Measurements from ENCODE around the gene GPLD1.
"Not testable (repeated sequence)": the region's sequence is repeated elsewhere in the genome, so short reads cannot be mapped to it uniquely, and the experiment has no call there.

The GPLD1 gene

GRCh38 chr6:24405262-24405661 lies 84.1 kb downstream of the GPLD1 start:
- no peak for TF ChIP-seq POLR2A (IDR thresholded peaks at IDR 0.05; ENCODE audit: low read length)
- TF ChIP-seq GATA1 (IDR thresholded peaks at IDR 0.05; ENCODE audit: low read depth, low read length): no peak
- DNase-seq: no peak

DNA sequence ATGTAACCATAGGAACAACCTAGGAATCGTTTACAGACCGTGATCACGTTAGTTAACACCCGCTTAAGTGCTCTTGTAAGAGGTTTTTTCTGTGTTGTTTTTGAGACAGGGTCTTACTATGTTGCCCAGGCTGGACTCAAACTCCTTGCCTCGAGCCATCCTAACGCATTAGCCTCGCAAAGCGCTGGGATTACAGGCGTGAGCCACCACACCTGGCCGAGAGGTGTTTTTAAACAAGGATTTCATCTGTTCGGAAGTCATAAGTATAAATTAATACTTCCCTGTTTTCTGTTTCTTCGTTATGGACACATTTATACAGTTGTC lies 85.9 kb downstream of the GPLD1 start:
- DNase-seq: no peak
- TF ChIP-seq GATA1 (IDR thresholded peaks at IDR 0.05; ENCODE audit: low read depth, low read length): no peak
- TF ChIP-seq POLR2A (IDR thresholded peaks at IDR 0.05; ENCODE audit: low read length): no peak

- DNase-seq: peak; percentile 83 to 86
- TF ChIP-seq GATA1 (IDR thresholded peaks at IDR 0.05; ENCODE audit: low read depth, low read length) (no peak), POLR2A (IDR thresholded peaks at IDR 0.05; ENCODE audit: low read length) (peak; percentile 74)
Observed at GRCh38 chr6:24402697-24403500, 86.5 kb downstream of the GPLD1 start, which contains the start of gene MRS2. Gene MRS2, plus strand, starts transcription at chr6:24402936. Its CDS starts 111 bp downstream, at chr6:24403047.

- no peak for TF ChIP-seq GATA1 (IDR thresholded peaks at IDR 0.05; ENCODE audit: low read depth, low read length)
- no peak for TF ChIP-seq POLR2A (IDR thresholded peaks at IDR 0.05; ENCODE audit: low read length)
- DNase-seq: no peak
Observed at GRCh38 chr6:24401458-24401857, 87.9 kb downstream of the GPLD1 start.

DNA sequence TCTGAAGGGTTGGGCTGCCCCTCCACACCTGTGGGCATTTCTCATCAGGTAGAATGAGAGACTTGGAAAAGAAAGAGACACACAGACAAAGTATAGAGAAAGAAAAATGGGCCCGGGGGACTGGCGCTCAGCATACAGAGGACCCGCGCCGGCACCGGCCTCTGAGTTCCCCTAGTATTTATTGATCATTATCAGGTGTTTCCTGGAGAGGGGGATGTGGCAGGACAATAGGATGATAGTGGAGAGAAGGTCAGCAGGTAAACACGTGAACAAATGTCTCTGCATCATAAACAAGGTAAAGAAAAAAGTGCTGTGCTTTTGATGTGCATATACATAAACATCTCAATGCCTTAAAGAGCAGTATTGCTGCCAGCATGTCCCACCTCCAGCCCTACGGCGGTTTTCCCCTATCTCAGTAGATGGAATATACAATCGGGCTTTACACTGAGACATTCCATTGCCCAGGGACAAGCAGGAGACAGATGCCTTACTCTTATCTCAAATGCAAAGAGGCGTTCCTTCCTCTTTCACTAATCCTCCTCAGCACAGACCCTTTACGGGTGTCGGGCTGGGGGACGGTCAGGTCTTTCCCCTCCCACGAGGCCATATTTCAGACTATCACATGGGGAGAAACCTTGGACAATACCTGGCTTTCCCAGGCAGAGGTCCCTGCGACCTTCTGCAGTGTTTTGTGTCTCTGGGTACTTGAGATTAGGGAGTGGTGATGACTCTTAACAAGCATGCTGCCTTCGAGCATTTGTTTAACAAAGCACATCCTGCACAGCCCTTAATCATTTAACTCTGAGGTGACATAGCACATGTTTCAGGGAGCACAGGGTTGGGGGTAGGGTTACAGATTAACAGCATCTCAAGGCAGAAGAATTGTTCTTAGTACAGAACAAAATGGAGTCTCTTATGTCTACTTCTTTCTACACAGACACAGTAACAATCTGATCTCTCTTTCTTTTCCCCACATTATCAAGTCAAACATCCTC lies 89.0 kb downstream of the GPLD1 start:
- DNase-seq: not testable (repeated sequence)

- DNase-seq: no peak
- TF ChIP-seq GATA1 (IDR thresholded peaks at IDR 0.05; ENCODE audit: low read depth, low read length): no peak
- no peak for TF ChIP-seq POLR2A (IDR thresholded peaks at IDR 0.05; ENCODE audit: low read length)
Observed at GRCh38 chr6:24397631-24398030, 91.7 kb downstream of the GPLD1 start.

DNA sequence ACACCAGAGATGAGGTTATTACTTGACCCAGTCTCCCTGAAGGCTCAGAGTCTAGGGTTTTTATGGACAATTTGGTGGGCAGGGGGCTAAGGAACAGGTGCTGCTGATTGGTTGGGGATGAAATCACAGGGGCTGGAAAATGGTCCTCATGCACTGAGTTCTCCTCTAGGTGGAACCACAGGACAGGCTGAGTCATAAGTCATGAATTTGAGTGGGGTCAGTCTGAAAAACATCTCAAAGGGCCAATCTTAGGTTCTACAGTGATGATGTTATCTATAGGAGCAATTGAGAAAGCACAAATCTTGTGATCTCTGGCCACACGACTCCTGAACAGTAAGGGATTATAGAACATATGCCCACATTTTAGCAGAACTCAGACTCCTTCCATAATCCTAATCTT lies 92.6 kb downstream of the GPLD1 start:
- TF ChIP-seq GATA1 (IDR thresholded peaks at IDR 0.05; ENCODE audit: low read depth, low read length): no peak
- no peak for TF ChIP-seq POLR2A (IDR thresholded peaks at IDR 0.05; ENCODE audit: low read length)
- DNase-seq: no peak

GRCh38 chr6:24394780-24395437 lies 94.5 kb downstream of the GPLD1 start:
- DNase-seq: no peak

GRCh38 chr6:24394061-24394779 lies 95.2 kb downstream of the GPLD1 start:
- DNase-seq: peak in 1 of 2 experiments; percentile 15
- TF ChIP-seq GATA1 (IDR thresholded peaks at IDR 0.05; ENCODE audit: low read depth, low read length) (no peak), POLR2A (IDR thresholded peaks at IDR 0.05; ENCODE audit: low read length) (no peak)

More at GRCh38 chr6:24394780-24395437, 94.5 kb downstream of the GPLD1 start:
- no peak for TF ChIP-seq GATA1 (IDR thresholded peaks at IDR 0.05; ENCODE audit: low read depth, low read length)
- no peak for TF ChIP-seq POLR2A (IDR thresholded peaks at IDR 0.05; ENCODE audit: low read length)

DNA sequence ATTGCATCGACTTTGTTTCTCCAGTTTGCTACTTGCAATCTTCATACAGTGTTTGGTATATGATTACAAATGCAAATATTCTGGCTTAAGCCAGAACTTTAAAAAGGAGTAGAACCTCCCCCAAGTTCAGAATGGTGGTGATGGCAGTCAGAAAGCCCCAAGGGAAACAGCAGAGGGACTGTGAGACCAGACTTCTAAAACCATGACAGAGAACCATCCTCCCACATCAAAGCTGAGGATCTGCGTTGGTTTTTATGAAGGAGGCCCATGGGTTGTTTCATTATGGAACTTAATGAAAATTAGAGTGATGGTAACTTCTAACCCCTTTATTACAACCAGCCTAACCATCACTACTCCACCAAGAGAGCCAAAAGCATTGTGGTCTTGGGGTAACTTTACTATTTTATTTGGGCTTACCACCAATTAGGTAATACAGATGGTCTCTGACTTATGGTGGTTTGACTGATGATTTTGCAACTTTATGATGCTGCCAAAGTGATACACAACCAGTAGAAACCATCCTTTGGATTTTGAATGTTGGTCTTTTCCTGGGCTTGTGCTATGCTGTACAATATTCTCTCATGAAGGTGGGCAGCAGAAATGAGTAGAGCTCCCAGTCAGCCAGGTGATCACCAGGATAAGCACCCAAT lies 97.5 kb downstream of the GPLD1 start:
- TF ChIP-seq GATA1 (IDR thresholded peaks at IDR 0.05; ENCODE audit: low read depth, low read length): no peak
- no peak for DNase-seq

DNA sequence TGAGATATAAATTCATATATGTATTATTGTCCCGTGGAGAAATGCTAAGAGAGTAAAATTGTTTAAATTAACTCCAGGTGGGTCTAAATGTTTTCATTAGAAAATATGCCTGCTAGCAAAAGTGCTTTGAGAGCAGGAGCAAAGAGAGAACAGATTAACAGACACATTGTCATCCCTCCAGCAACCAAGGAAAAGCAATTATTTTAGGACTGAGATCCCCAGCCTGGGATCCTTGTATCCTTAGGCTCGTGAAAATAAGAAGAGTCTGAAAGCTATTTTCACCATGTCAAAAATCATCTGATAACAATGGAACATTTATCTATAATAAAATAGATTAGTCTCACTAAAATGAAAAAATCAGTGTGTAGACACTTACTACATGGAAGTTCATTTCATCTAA lies 98.2 kb downstream of the GPLD1 start:
- no peak for DNase-seq

DNA sequence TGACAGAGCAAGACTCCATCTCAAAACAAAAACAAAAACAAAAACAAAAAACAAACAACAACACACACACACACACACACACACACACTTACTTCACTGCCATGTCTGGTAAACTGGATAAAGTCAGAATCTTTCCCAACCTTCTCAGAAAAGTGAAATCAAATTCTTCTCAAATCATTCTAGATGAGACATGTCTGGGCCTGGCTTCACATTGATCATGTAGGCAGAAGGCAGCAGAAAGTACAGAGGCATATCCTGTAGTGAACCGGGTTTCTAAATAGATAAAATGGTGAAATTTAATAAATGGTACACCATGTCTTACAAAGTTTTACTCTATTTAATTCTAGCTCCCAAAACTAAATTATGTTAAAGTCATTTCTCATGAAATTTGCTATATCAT lies 101.6 kb downstream of the GPLD1 start:
- no peak for DNase-seq
- TF ChIP-seq GATA1 (IDR thresholded peaks at IDR 0.05; ENCODE audit: low read depth, low read length): no peak
- no peak for TF ChIP-seq POLR2A (IDR thresholded peaks at IDR 0.05; ENCODE audit: low read length)

More for the DNA sequence above, 98.2 kb downstream of the GPLD1 start:
- no peak for TF ChIP-seq GATA1 (IDR thresholded peaks at IDR 0.05; ENCODE audit: low read depth, low read length)
- no peak for TF ChIP-seq POLR2A (IDR thresholded peaks at IDR 0.05; ENCODE audit: low read length)
